ENCODE data around the gene LPIN2.
"Not testable (repeated sequence)": the region's sequence is repeated elsewhere in the genome, so short reads cannot be mapped to it uniquely, and the experiment has no call there.

LPIN2 gene, protein sequence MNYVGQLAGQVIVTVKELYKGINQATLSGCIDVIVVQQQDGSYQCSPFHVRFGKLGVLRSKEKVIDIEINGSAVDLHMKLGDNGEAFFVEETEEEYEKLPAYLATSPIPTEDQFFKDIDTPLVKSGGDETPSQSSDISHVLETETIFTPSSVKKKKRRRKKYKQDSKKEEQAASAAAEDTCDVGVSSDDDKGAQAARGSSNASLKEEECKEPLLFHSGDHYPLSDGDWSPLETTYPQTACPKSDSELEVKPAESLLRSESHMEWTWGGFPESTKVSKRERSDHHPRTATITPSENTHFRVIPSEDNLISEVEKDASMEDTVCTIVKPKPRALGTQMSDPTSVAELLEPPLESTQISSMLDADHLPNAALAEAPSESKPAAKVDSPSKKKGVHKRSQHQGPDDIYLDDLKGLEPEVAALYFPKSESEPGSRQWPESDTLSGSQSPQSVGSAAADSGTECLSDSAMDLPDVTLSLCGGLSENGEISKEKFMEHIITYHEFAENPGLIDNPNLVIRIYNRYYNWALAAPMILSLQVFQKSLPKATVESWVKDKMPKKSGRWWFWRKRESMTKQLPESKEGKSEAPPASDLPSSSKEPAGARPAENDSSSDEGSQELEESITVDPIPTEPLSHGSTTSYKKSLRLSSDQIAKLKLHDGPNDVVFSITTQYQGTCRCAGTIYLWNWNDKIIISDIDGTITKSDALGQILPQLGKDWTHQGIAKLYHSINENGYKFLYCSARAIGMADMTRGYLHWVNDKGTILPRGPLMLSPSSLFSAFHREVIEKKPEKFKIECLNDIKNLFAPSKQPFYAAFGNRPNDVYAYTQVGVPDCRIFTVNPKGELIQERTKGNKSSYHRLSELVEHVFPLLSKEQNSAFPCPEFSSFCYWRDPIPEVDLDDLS

GRCh38 chr18:3013024-3013804 lies at the start of gene LPIN2:
Gene LPIN2 (minus strand): TSS chr18:3013144. CDS start chr18:2960840, 52,304 bp downstream.
- peak; percentile 98 for DNase-seq

GRCh38 chr18:3061581-3062312 lies 48.8 kb upstream of the LPIN2 start:
- DNase-seq: peak; percentile 69

- peak; percentile 76 for DNase-seq
Observed at GRCh38 chr18:3060667-3061580, 48.0 kb upstream of the LPIN2 start.

DNA sequence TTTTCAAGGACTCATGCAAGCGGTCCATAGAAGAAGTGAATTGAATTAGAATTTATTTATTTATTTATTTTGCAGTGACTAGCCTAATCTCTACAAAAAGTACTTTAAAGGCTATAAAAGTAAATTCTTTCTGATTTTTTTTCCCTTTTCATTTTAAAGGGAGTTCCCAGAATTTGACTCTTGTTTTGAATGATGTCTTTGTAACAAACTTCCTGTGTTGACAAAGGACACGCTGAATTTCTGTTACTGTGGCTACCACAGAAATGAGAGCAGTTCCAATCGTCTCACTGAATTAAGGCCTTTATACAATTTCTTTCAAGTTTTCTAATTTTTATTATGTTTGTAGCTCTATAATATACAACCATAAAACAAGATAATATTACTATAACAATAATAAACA lies 46.3 kb upstream of the LPIN2 start:
- peak; percentile 82 for DNase-seq

DNA sequence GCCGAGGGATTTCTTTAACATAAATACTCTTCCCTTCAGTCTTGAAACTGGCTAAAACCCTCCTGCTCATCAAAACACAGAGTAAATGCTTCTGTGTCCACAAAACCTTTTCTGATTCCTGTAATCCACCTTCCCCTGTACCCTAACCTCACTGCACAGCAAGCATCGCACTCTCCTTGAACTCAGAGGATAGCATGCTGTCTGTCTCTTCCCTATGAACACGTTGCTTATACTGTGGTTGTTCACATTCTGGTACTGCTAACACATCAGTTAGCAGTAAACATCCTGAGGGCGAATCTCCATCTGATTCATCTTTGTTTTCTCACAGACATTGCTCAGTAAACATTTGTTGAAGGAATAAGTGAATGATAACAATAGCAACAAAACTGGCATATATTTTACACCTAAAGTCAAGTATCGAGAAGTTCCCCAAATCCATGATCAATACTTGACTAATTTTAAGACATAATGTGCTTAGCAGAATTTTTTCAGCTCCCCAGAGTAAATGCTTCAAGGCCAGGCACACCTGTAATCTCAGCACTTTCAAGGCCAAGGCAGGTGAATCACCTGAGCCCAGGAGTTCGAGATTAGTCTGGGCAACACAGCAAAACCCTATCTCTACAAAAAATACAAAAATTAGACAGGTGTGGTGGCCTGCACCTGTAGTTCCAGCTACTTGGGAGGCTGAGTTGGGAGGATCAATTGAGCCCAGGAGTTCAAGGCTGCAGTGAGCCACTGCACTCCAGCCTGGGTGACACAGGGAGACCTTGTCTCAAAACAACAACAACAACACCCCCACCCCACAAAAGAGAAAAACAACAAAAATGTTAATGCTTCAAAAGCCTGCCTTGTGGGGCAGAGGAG lies 45.6 kb upstream of the LPIN2 start:
- peak; percentile 64 for DNase-seq

GRCh38 chr18:3057526-3057925 lies 44.6 kb upstream of the LPIN2 start:
- DNase-seq: no peak

GRCh38 chr18:3056311-3056710 lies 43.4 kb upstream of the LPIN2 start:
- DNase-seq: no peak

GRCh38 chr18:3055816-3056215 lies 42.9 kb upstream of the LPIN2 start:
- DNase-seq: no peak

- DNase-seq: no peak
Observed at GRCh38 chr18:3055186-3055728, 42.3 kb upstream of the LPIN2 start.

DNA sequence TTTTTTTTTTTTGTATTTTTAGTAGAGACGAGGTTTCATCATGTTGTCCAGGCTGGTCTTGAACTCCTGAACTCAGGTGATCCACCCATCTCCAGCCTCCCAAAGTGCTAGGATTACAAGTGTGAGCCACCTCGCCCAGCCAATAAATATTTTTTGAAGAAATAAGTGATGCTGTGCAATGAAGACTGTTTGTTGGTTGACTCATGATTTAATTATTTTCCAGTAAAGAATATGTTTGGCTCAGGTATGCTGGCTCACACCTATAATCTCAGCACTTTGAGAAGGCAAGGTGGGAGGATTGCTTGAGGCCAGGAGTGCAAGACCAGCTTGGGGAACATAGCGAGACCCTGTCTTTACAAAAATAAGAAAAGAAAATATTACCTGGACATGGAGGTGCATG lies 41.8 kb upstream of the LPIN2 start:
- DNase-seq: no peak

DNA sequence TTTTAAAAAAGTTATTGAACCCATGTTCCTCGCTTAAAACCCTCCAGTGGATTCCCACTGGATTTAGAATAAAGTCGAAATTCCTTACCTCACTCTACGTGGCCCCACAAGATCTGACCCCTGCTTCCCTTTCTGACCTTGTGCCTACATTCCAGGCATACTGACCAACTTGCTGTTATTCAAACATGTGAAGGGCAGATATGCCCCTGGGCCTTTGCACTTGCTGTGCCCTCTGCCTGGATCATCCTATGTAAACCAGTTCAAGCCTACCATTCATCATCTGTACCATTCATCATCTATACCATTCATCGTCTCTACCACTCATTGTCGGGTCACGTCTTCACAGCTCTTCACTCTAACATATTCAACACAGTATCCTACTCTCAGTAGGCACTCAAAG lies 41.3 kb upstream of the LPIN2 start:
- DNase-seq: no peak

- no peak for DNase-seq
Observed at GRCh38 chr18:3053081-3053480, 40.1 kb upstream of the LPIN2 start.

DNA sequence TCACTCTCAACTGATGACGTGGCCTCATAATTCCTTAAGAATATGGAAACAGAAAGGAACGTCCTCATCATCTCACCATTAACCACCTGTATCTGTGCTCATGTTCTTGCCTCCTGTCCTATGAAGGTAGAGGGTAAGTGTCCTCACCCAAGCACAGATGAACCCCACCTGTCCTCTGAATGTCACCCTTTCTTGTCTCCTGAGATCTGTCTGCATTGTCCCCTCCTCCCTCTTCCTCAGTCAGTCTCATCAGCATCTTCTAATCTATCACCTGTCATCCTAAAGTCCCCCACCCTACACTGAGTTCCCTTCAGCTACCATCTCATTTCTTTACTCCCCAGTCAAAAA lies 39.4 kb upstream of the LPIN2 start:
- DNase-seq: no peak

- no peak for DNase-seq
Observed at GRCh38 chr18:3051718-3052410, 38.9 kb upstream of the LPIN2 start.

DNA sequence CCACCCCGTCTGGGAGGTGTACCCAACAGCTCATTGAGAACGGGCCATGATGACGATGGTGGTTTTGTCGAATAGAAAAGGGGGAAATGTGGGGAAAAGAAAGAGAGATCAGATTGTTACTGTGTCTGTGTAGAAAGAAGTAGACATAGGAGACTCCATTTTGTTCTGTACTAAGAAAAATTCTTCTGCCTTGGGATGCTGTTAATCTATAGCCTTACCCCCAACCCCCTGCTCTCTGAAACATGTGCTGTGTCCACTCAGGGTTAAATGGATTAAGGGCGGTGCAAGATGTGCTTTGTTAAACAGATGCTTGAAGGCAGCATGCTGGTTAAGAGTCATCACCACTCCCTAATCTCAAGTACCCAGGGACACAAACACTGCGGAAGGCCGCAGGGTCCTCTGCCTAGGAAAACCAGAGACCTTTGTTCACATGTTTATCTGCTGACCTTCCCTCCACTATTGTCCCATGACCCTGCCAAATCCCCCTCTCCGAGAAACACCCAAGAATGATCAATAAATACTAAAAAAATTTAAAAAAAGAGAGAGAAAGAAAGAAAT lies 37.0 kb upstream of the LPIN2 start:
- DNase-seq: not testable (repeated sequence)

GRCh38 chr18:3048820-3049349 lies 35.9 kb upstream of the LPIN2 start:
- no peak for DNase-seq

- no peak for DNase-seq
Observed at GRCh38 chr18:3048121-3048520, 35.2 kb upstream of the LPIN2 start.

- DNase-seq: no peak
Observed at GRCh38 chr18:3046216-3046808, 33.4 kb upstream of the LPIN2 start.

Measured in CD4-positive, alpha-beta T cell treated with Interleukin-10 for 1 hour (primary cell).